Mesenchymal stem cell (in vitro differentiated cells and primary cell): ENCODE measurements around the gene SMARCAL1.

Experiments
- DNase-seq: peaks from one replicate; pipeline ENCODE4 v3.0.0-alpha.2; 2013
- H2AFZ ChIP-seq: one replicate; pipeline ENCODE4 v1.6.1; 2013; ENCODE audit warnings: low read depth, mild to moderate bottlenecking, control low read depth, inconsistent platforms, low read length, moderate library complexity
- H2AK5ac ChIP-seq: 2 replicates; pipeline ENCODE4 v1.6.1; 2013; ENCODE audit warnings: low read length, moderate library complexity, mild to moderate bottlenecking, inconsistent platforms; ENCODE audit not compliant: severe bottlenecking
- H2BK120ac ChIP-seq: one replicate; pipeline ENCODE4 v1.6.1; 2013; ENCODE audit warnings: low read depth, mild to moderate bottlenecking, inconsistent platforms, low read length, moderate library complexity
- H2BK12ac ChIP-seq, 2 experiments: one replicate each; pipeline ENCODE4 v1.6.1; 2013; ENCODE audit warnings: inconsistent platforms in 2 of 2, low read length in 2 of 2, mild to moderate bottlenecking in 2 of 2, moderate library complexity in 2 of 2, control low read depth in 1 of 2
- H2BK15ac ChIP-seq: one replicate; pipeline ENCODE4 v1.6.1; 2013; ENCODE audit warnings: mild to moderate bottlenecking, low read depth, inconsistent platforms; ENCODE audit not compliant: poor library complexity, severe bottlenecking
- H2BK5ac ChIP-seq: 2 replicates; pipeline ENCODE4 v1.6.1; 2013; ENCODE audit warnings: low read depth, mild to moderate bottlenecking, low read length, control low read depth, inconsistent platforms; ENCODE audit not compliant: poor library complexity, severe bottlenecking
- H3K14ac ChIP-seq, 2 experiments: one replicate each; pipeline ENCODE4 v1.6.1; 2013; ENCODE audit warnings: inconsistent platforms in 2 of 2, low read length in 2 of 2, control low read depth in 1 of 2, mild to moderate bottlenecking in 1 of 2, moderate library complexity in 1 of 2
- H3K18ac ChIP-seq, 2 experiments: one replicate each; pipeline ENCODE4 v1.6.1; 2013; ENCODE audit warnings: inconsistent platforms in 2 of 2, low read length in 2 of 2, control low read depth in 1 of 2, low read depth in 1 of 2, mild to moderate bottlenecking in 1 of 2
- H3K23ac ChIP-seq, 2 experiments: one replicate each; pipeline ENCODE4 v1.6.1; 2013; ENCODE audit warnings: inconsistent platforms in 2 of 2, low read length in 2 of 2, mild to moderate bottlenecking in 2 of 2, moderate library complexity in 2 of 2, control low read depth in 1 of 2
- H3K27ac ChIP-seq: 2 replicates; pipeline ENCODE4 v1.5.1; 2013; ENCODE audit warnings: mild to moderate bottlenecking, moderate library complexity, low read length, control low read depth, inconsistent platforms; ENCODE audit not compliant: poor library complexity, severe bottlenecking
- H3K27me3 ChIP-seq, 2 experiments: 2 replicates each; pipeline versions ENCODE4 v1.6.1 to v1.7.0; 2013; ENCODE audit warnings: low read length in 2 of 2, mild to moderate bottlenecking in 2 of 2, moderate library complexity in 2 of 2, control low read depth in 1 of 2, inconsistent platforms in 1 of 2; ENCODE audit not compliant: control insufficient read depth in 1 of 2, insufficient read depth in 1 of 2
- H3K36me3 ChIP-seq, 2 experiments: 2 replicates each; pipeline versions ENCODE4 v1.6.1 to v1.7.0; 2013; ENCODE audit warnings: low read length in 2 of 2, control low read depth in 1 of 2, inconsistent platforms in 1 of 2, low read depth in 1 of 2, mild to moderate bottlenecking in 1 of 2; ENCODE audit not compliant: insufficient read depth in 2 of 2, control insufficient read depth in 1 of 2
- H3K4ac ChIP-seq, 2 experiments: one replicate each; pipeline ENCODE4 v1.6.1; 2013; ENCODE audit warnings: inconsistent platforms in 2 of 2, low read length in 2 of 2, mild to moderate bottlenecking in 2 of 2, moderate library complexity in 2 of 2, control low read depth in 1 of 2, low read depth in 1 of 2
- H3K4me1 ChIP-seq: 2 replicates; pipeline ENCODE4 v1.6.1; 2013; ENCODE audit warnings: low read depth, low read length, control low read depth; ENCODE audit not compliant: control insufficient read depth, insufficient read depth
- H3K4me2 ChIP-seq: 2 replicates; pipeline ENCODE4 v1.6.1; 2013; ENCODE audit warnings: low read length, mild to moderate bottlenecking, inconsistent platforms; ENCODE audit not compliant: poor library complexity, severe bottlenecking
- H3K4me3 ChIP-seq, 2 experiments: 2 replicates each; pipeline versions ENCODE4 v1.5.1 to v1.7.0; 2013; ENCODE audit warnings: low read length in 2 of 2, mild to moderate bottlenecking in 2 of 2, control low read depth in 1 of 2, low read depth in 1 of 2; ENCODE audit not compliant: insufficient read depth in 1 of 2
- H3K79me1 ChIP-seq: replicated peaks from 2 replicates; pipeline ENCODE4 v1.6.1; 2013; ENCODE audit warnings: mild to moderate bottlenecking, control low read depth, low read length, inconsistent platforms; ENCODE audit not compliant: poor library complexity, severe bottlenecking
- H3K9ac ChIP-seq: 2 replicates; pipeline ENCODE4 v1.7.0; 2013; ENCODE audit warnings: mild to moderate bottlenecking, low read length, moderate library complexity
- H3K9me3 ChIP-seq: 2 replicates; pipeline ENCODE4 v1.7.0; 2013; ENCODE audit warnings: mild to moderate bottlenecking, low read length; ENCODE audit not compliant: control insufficient read depth
- H4K8ac ChIP-seq: one replicate; pipeline ENCODE4 v1.6.1; 2013; ENCODE audit warnings: inconsistent platforms, mild to moderate bottlenecking, low read length, moderate library complexity
- H4K91ac ChIP-seq: one replicate; pipeline ENCODE4 v1.6.1; 2013; ENCODE audit warnings: mild to moderate bottlenecking, low read length, inconsistent platforms
- whole genome bisulfite sequencing: methylation state at CpG from one replicate; pipeline ENCODE4 v1.1.7; 2013; ENCODE audit warnings: mixed read lengths; 5-methylcytosine and 5-hydroxymethylcytosine counted together

The SMARCAL1 gene

DNA sequence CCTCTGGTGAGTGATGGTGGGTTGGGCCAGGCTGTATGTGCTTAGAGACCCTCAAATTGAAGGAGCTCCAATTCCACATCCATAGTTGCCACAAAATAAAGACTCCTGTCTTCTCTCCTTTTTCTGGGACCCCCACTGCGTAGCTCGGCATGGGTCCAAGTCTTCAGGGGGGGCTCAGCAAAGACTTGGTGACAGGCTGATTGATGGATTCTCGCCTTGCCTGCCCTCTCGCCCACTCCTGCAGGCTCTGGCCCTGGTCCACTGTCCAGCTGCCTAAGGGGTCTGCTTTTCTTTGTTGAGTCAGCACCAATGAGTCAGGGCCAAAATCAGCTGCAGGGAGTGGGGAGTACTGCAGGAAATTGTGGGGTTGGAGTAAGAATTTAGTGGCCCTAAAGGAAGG is 107.8 kb downstream of the SMARCAL1 start:
- no peak overlapping the region for H3K4ac ChIP-seq
- peaks cover 6% of the 10 kb centered on the region for H3K4me1 ChIP-seq
- WGBS = 85% methylated on average over 4 of the region's 4 CpGs

DNA sequence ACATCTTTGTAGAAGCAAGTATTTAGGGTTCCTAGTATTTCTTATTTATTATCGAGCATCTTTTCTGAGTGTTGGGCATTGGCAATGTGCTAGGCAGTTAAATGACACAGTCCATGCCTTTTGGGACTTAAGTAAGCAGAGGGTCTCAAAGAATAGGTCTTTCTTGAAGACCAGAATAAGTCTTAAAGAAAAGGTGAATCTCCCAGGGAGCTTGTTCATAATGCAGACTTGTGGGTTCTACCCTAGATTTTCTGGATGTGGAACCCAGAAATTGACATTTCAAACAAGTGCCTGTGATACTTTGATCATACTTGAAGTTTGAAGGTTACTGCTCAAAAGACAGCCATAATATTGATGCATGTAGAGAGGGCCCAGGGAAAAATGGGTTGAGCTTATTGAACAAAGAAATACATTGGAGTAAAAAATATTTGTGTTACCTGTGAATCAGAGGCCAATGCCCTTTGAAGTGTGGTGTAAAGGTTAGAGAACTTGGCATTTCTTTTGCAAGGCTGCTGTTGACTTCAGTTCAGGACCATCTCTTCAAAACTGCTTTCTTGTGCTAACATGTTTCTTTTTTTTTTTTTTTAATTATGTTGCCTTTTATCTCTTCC is 110.7 kb downstream of the SMARCAL1 start:
- H2BK15ac ChIP-seq = no peak overlapping the region
- DNase-seq = no peak
- no peak overlapping the region for H3K4me3 ChIP-seq
- no peak overlapping the region for H3K4ac ChIP-seq
- H3K27ac ChIP-seq = no peak overlapping the region
- H2BK120ac ChIP-seq = no peak overlapping the region
- no peak overlapping the region for H4K91ac ChIP-seq
- WGBS = 99% methylated on average over 1 of the region's 1 CpG
- no peak overlapping the region for H2AFZ ChIP-seq
- peaks cover 0 to 11% of the 10 kb centered on the region in 2 experiments for H3K36me3 ChIP-seq
- no peak overlapping the region for H2BK12ac ChIP-seq
- H3K27me3 ChIP-seq = no peaks in the 10 kb centered on the region
- H3K9me3 ChIP-seq = no peaks in the 10 kb centered on the region
- H3K18ac ChIP-seq = no peak overlapping the region
- H3K79me1 ChIP-seq = no peaks in the 10 kb centered on the region
- no peak overlapping the region for H3K14ac ChIP-seq
- H2AK5ac ChIP-seq = no peak overlapping the region
- H4K8ac ChIP-seq = no peak overlapping the region
- H3K9ac ChIP-seq = no peak overlapping the region
- H3K4me2 ChIP-seq = no peak overlapping the region
- no peak overlapping the region for H3K23ac ChIP-seq
- H3K4me1 ChIP-seq = peaks cover 6% of the 10 kb centered on the region
- no peak overlapping the region for H2BK5ac ChIP-seq

More for the DNA sequence above, 107.8 kb downstream of the SMARCAL1 start:
- Histone ChIP-seq H3K4me2 (no peak overlapping the region), H3K4me3 (no peak overlapping the region), H3K27ac (no peak overlapping the region), H4K8ac (no peak overlapping the region), H3K9ac (no peak overlapping the region), H3K18ac (no peak overlapping the region), H2BK120ac (no peak overlapping the region), H3K27me3 (no peaks in the 10 kb centered on the region), H3K14ac (no peak overlapping the region), H3K9me3 (no peaks in the 10 kb centered on the region), H2BK15ac (no peak overlapping the region), H2AFZ (no peak overlapping the region), H2BK5ac (no peak overlapping the region), H3K36me3 (peaks cover 0 to 11% of the 10 kb centered on the region in 2 experiments), H3K79me1 (no peaks in the 10 kb centered on the region), H3K23ac (no peak overlapping the region), H2BK12ac (no peak overlapping the region), H2AK5ac (no peak overlapping the region), H4K91ac (no peak overlapping the region)
- DNase-seq = no peak

DNA sequence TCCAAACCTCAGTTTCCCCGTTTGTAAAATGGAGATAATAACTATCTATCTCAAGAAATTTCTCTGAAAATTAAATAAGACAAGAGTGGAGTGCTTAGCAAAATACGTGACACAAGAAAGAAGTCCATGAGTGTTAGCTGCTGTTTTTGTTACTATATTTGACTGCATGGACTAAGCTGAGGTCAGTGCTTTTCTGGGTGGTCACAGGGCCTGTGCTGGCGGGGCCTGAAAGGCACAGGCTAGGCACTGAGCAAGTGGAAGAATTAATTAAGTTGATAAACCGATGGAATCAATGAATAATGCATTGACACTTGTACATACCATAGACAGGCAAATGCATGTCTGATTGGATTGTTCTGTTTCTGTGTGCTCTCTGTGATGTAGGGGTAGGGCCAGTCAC is 113.7 kb downstream of the SMARCAL1 start:
- Histone ChIP-seq H2BK5ac (no peak overlapping the region), H3K4me3 (no peak overlapping the region), H3K79me1 (no peaks in the 10 kb centered on the region), H2BK120ac (no peak overlapping the region), H3K4me2 (no peak overlapping the region), H3K9me3 (no peaks in the 10 kb centered on the region), H2AFZ (no peak overlapping the region), H3K23ac (no peak overlapping the region), H3K4ac (no peak overlapping the region), H3K4me1 (no peaks in the 10 kb centered on the region), H3K9ac (no peak overlapping the region), H3K27me3 (no peaks in the 10 kb centered on the region), H2AK5ac (no peak overlapping the region), H2BK15ac (no peak overlapping the region), H2BK12ac (no peak overlapping the region), H3K14ac (no peak overlapping the region), H3K18ac (no peak overlapping the region), H4K91ac (no peak overlapping the region), H3K36me3 (peaks cover 0 to 6% of the 10 kb centered on the region in 2 experiments), H4K8ac (no peak overlapping the region), H3K27ac (no peak overlapping the region)
- WGBS = 90% methylated on average over 2 of the region's 4 CpGs
- DNase-seq = no peak

DNA sequence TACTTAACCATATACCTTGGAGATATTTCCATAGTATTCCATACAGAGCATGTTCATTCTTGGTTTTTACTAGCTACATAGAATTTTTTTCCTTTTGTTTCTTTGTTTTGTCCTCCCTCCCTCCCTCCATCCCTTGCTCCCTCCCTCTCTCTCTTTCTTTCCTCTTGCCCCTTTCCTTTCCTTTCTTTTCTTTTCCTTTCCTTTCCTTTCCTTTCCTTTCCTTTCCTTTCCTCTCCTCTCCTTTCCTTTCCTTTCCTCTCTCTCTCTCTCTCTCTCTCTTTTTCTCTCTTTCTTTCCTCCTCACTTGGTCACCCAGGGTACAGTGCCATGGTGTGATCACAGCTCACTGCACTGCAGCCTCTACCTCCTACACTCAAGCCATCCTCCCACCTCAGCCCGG is 114.7 kb downstream of the SMARCAL1 start:
- no peak overlapping the region for H3K18ac ChIP-seq
- no peaks in the 10 kb centered on the region for H3K36me3 ChIP-seq
- DNase-seq = no peak
- WGBS = 94% methylated on average over 1 of the region's 1 CpG
- H2AK5ac ChIP-seq = no peak overlapping the region
- no peak overlapping the region for H3K4me2 ChIP-seq
- H4K91ac ChIP-seq = no peak overlapping the region
- H3K9ac ChIP-seq = no peak overlapping the region
- no peaks in the 10 kb centered on the region for H3K9me3 ChIP-seq
- H3K14ac ChIP-seq = no peak overlapping the region
- no peak overlapping the region for H3K23ac ChIP-seq
- no peak overlapping the region for H2BK15ac ChIP-seq
- H2BK120ac ChIP-seq = no peak overlapping the region
- no peak overlapping the region for H2BK12ac ChIP-seq
- no peak overlapping the region for H3K4me3 ChIP-seq
- H4K8ac ChIP-seq = no peak overlapping the region
- H2BK5ac ChIP-seq = no peak overlapping the region
- no peak overlapping the region for H3K27ac ChIP-seq
- no peaks in the 10 kb centered on the region for H3K79me1 ChIP-seq
- H3K4me1 ChIP-seq = no peaks in the 10 kb centered on the region
- no peaks in the 10 kb centered on the region for H3K27me3 ChIP-seq
- H3K4ac ChIP-seq = no peak overlapping the region
- no peak overlapping the region for H2AFZ ChIP-seq
